HAP-1 (cell line): ENCODE data around the gene EXD2.
"Not testable (repeated sequence)": the region's sequence is repeated elsewhere in the genome, so short reads cannot be mapped to it uniquely, and the experiment has no call there.

Experiments used
- DNase-seq, 2 experiments: peaks; one replicate each; pipeline ENCODE4 v3.0.0-alpha.2; 2016 to 2020; ENCODE audit warnings: low spot score in 2 of 2
- H3K27me3 ChIP-seq: fragments of 250-450 bp; sonication (Bioruptor Pico); 2 replicates; pipeline ENCODE4 v1.5.1; 2020; ENCODE audit warnings: low read depth, mild to moderate bottlenecking, moderate library complexity
- H3K36me3 ChIP-seq: fragments of 250-450 bp; sonication (Bioruptor Pico); replicated peaks from 2 replicates; pipeline ENCODE4 v1.5.1; 2020; ENCODE audit warnings: mild to moderate bottlenecking
- H3K4me1 ChIP-seq: fragments of 250-450 bp; sonication (Bioruptor Pico); 2 replicates; pipeline ENCODE4 v1.5.1; 2020; ENCODE audit warnings: mild to moderate bottlenecking
- H3K4me3 ChIP-seq: fragments of 250-450 bp; sonication (Bioruptor Pico); 2 replicates; pipeline ENCODE4 v1.5.1; 2020; ENCODE audit warnings: mild to moderate bottlenecking, moderate library complexity
- H3K9me3 ChIP-seq: fragments of 250-450 bp; sonication (Bioruptor Pico); 2 replicates; pipeline ENCODE4 v1.5.1; 2020; ENCODE audit warnings: mild to moderate bottlenecking, moderate library complexity
- in situ Hi-C: fragments of 300-500 bp; cut with MboI; formaldehyde crosslinking; loops from 3 replicates; pipeline ENCODE4 v1.14.3; 2020; ENCODE audit warnings: low sequenced_read_pairs, inconsistent platforms, mixed read lengths

Gene EXD2

GRCh38 chr14:69161590-69161989 lies 29.7 kb upstream of the EXD2 start:
- no peak overlapping the region for H3K4me3 ChIP-seq
- no peaks in the 10 kb centered on the region for H3K36me3 ChIP-seq
- no peaks in the 10 kb centered on the region for H3K9me3 ChIP-seq
- no peak for DNase-seq
- H3K27me3 ChIP-seq = peaks cover 7% of the 10 kb centered on the region
- in situ Hi-C loops = no loop called here
- no peaks in the 10 kb centered on the region for H3K4me1 ChIP-seq

- H3K4me1 ChIP-seq, in situ Hi-C loops, H3K36me3 ChIP-seq, H3K27me3 ChIP-seq, DNase-seq, H3K4me3 ChIP-seq, H3K9me3 ChIP-seq: not testable (repeated sequence)
Measured at GRCh38 chr14:69165787-69166186, 25.5 kb upstream of the EXD2 start.

GRCh38 chr14:69170839-69171238 lies 20.5 kb upstream of the EXD2 start:
- H3K4me3 ChIP-seq = no peak overlapping the region

DNA sequence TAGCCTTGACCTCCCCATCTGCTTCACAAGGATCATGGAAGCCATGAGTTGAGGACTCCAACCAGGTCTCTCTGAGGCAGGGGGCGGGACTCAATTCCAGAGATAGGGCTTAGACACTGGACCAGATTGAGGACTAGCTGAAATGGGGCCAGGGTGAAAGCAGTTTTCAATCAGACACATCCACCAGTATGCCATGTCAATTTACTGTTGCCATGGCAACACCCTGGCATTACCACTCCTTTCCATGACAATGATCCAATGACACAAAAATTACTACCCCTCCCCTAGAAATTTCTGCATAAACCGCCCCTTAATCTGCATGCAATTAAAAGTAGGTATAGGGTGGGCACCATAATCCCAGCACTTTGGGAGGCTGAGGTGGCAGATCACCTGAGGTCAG lies 19.7 kb upstream of the EXD2 start:
- H3K4me1 ChIP-seq = no peaks in the 10 kb centered on the region
- DNase-seq = no peak
- in situ Hi-C loops = no loop called here
- H3K36me3 ChIP-seq = no peaks in the 10 kb centered on the region
- H3K9me3 ChIP-seq = no peaks in the 10 kb centered on the region
- peaks cover 18% of the 10 kb centered on the region for H3K27me3 ChIP-seq
- H3K4me3 ChIP-seq = no peak overlapping the region

More at GRCh38 chr14:69170839-69171238, 20.5 kb upstream of the EXD2 start:
- H3K9me3 ChIP-seq = no peaks in the 10 kb centered on the region
- H3K27me3 ChIP-seq = peaks cover 13% of the 10 kb centered on the region
- no peaks in the 10 kb centered on the region for H3K4me1 ChIP-seq
- in situ Hi-C loops = no loop called here
- DNase-seq = no peak
- no peaks in the 10 kb centered on the region for H3K36me3 ChIP-seq

DNA sequence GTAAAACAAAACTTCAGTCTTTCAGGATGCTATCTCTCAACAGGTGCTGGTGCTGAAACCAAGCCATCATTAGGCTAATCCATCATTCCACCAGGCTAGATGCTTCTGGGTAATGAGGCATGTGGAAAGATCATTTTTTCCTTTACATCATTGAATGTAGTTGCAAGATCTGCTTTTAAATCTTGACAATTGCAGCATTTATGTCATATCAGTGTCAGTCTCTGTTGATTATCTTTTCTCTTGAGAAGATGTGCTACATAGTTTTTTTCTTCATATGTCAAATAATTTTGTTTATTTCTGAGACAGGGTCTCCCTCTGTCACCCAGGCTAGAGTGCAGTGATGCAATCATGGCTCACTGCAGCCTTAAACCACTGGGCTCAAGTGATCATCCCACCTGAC lies 16.2 kb upstream of the EXD2 start:
- Histone ChIP-seq H3K36me3 (no peaks in the 10 kb centered on the region), H3K4me1 (no peaks in the 10 kb centered on the region), H3K9me3 (no peaks in the 10 kb centered on the region), H3K27me3 (peaks cover 25% of the 10 kb centered on the region), H3K4me3 (no peak overlapping the region)
- DNase-seq = no peak
- in situ Hi-C loops = no loop called here

DNA sequence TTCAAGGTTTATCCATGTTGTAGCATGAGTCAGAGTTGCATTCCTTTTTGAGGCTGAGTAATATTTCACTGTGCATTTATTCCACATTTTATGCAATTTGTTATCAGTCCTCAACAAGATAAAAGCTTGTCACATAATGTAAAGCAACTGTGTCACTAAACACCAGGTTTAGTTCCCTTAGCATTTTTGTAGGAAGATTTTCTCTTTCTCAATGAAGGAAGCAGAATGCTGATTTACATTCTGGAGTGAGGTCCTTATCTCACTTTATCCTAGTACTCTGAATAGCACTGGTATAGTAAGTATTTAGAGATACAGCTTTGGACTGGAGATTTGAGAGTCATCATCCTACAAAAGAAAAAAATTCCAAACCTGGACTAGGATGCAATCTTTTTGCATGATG lies 9.8 kb upstream of the EXD2 start:
- in situ Hi-C loops = no loop called here
- Histone ChIP-seq H3K4me1 (no peaks in the 10 kb centered on the region), H3K9me3 (no peaks in the 10 kb centered on the region), H3K36me3 (no peaks in the 10 kb centered on the region), H3K27me3 (peaks cover 47% of the 10 kb centered on the region), H3K4me3 (no peak overlapping the region)
- DNase-seq = no peak

DNA sequence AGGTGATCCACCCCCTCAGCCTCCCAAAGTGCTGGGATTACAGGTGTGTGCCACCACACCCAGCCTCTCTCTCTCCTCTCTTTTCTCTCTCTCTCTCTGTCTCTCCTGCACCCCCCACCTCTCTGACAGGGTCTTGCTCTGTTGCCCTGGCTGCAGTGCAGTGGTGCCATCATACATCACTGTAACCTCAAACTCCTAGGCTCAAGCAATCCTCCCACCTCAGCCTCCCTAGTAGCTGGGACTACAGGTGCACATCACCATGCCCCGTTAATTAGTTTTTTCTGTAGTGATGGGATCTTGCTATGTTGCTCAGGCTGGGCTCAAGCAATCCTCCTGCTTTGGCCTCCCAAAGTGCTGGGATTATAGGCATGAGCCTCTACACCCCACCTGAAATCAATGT lies 8.7 kb upstream of the EXD2 start:
- peaks cover 50% of the 10 kb centered on the region for H3K27me3 ChIP-seq
- H3K4me3 ChIP-seq, H3K9me3 ChIP-seq, in situ Hi-C loops, DNase-seq, H3K36me3 ChIP-seq, H3K4me1 ChIP-seq: not testable (repeated sequence)

DNA sequence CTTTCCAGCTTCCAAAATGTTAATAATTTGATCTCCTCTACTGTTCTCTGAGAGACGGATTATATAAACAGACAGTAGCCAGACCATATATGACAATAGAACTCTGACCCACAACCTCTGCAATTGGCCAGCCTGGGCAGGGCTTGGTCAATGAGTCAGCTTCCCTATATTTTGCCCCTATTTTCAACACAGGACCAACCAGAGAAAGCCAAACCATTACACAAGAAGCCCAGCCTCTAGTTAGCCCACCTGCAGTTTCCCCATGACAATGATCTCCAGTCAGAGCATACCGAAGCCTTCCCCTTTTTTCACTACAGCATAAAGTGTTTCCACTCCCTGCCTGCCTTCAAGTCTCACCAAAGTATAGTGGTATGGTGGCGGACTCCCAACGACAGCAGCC lies 7.6 kb upstream of the EXD2 start:
- in situ Hi-C loops = no loop called here
- Histone ChIP-seq H3K27me3 (peaks cover 62% of the 10 kb centered on the region), H3K4me1 (no peaks in the 10 kb centered on the region), H3K9me3 (no peaks in the 10 kb centered on the region), H3K4me3 (no peak overlapping the region), H3K36me3 (no peaks in the 10 kb centered on the region)
- no peak for DNase-seq

DNA sequence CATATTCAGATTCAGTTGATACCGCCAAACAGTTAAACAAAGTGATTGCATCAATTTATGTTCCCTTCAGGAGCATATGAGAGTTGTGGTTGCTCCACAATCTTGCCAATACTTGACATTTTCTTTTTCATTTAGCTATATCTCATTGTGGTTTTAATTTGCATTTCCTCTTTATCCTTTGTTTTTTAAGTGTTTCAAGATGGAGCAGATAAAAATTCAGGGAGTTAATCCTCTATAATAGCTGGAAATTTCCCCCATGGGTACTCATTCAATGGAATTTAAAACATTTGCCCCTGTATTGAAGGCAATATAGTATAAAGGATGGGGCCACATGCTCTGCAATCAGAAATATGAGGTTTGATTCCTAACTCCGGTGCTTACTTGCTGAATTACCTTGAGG lies 1.1 kb upstream of the EXD2 start:
- Histone ChIP-seq H3K36me3 (no peaks in the 10 kb centered on the region), H3K27me3 (peaks cover 25% of the 10 kb centered on the region), H3K4me1 (peaks cover 16% of the 10 kb centered on the region), H3K9me3 (no peaks in the 10 kb centered on the region), H3K4me3 (no peak overlapping the region)
- peak in 1 of 2 experiments; percentile 62 for DNase-seq
- in situ Hi-C loops = no loop called here

DNA sequence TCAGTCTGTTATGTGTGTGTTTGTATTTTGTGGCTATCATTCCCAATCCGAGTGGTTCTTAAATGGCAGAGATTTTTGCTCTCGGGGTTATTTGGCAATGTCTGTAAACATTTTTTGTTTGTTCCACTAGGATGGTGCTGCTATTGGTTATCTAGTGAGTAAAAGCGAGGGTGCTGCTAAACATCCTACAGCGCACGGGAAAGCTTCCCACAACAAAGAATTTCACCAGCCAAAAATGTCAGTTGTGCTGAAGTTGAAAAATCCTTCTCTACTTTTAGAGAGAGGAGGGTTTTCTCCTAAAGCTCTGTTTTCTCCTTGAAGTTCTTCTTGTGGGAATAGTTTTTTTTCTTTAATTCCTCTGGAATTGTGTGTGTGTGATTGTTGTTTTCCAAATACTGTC lies 2.4 kb downstream of the EXD2 start:
- Histone ChIP-seq H3K4me1 (peaks cover 16% of the 10 kb centered on the region), H3K9me3 (no peaks in the 10 kb centered on the region), H3K4me3 (no peak overlapping the region), H3K36me3 (no peaks in the 10 kb centered on the region), H3K27me3 (peaks cover 4% of the 10 kb centered on the region)
- no peak for DNase-seq
- in situ Hi-C loops = no loop called here

DNA sequence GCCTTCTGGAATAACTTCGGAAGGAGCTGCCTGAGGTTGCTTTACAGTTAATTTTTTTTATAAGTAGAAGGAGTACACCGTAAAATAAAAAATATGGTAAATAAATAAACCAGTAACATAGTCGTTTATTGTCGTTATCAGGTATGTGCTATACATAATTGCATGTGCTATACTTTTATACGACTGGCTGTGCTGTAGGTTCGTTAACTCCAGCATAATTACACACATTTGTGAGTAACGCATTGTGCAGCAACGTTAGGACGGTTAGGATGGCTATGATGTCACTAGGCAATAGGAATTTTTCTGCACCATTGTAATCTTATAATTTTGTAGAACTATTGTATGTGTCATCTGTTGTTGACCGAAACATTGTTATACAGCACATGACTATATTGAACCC lies 8.5 kb downstream of the EXD2 start:
- no peaks in the 10 kb centered on the region for H3K27me3 ChIP-seq
- in situ Hi-C loops = no loop called here

GRCh38 chr14:69204753-69205152 lies 13.5 kb downstream of the EXD2 start:
- DNase-seq = no peak
- in situ Hi-C loops = no loop called here

More for the DNA sequence above, 8.5 kb downstream of the EXD2 start:
- Histone ChIP-seq H3K36me3 (no peaks in the 10 kb centered on the region), H3K4me1 (no peaks in the 10 kb centered on the region), H3K4me3 (no peak overlapping the region), H3K9me3 (no peaks in the 10 kb centered on the region)
- no peak for DNase-seq

GRCh38 chr14:69207435-69208041 lies 16.2 kb downstream of the EXD2 start:
- Histone ChIP-seq H3K4me1 (peaks cover 4% of the 10 kb centered on the region; the same call in 1 of the 2 replicates), H3K9me3 (no peaks in the 10 kb centered on the region), H3K27me3 (no peaks in the 10 kb centered on the region), H3K4me3 (no peak overlapping the region), H3K36me3 (0 out of 2 replicates have a peak, but pooled peaks cover 6% of the 10 kb centered on the region)
- no peak for DNase-seq
- in situ Hi-C loops = no loop called here

More at GRCh38 chr14:69204753-69205152, 13.5 kb downstream of the EXD2 start:
- no peaks in the 10 kb centered on the region for H3K27me3 ChIP-seq
- H3K36me3 ChIP-seq = 0 out of 2 replicates have a peak, but pooled peaks cover under 1% of the 10 kb centered on the region
- H3K4me1 ChIP-seq = peaks cover 4% of the 10 kb centered on the region; the same call in 1 of the 2 replicates
- no peaks in the 10 kb centered on the region for H3K9me3 ChIP-seq
- no peak overlapping the region for H3K4me3 ChIP-seq

GRCh38 chr14:69208666-69209065 lies 17.4 kb downstream of the EXD2 start:
- Histone ChIP-seq H3K27me3 (no peaks in the 10 kb centered on the region), H3K4me3 (no peak overlapping the region)

GRCh38 chr14:69214393-69214792 lies 23.1 kb downstream of the EXD2 start:
- in situ Hi-C loops = no loop called here
- Histone ChIP-seq H3K27me3 (no peaks in the 10 kb centered on the region), H3K36me3 (0 out of 2 replicates have a peak, but pooled peaks cover 6% of the 10 kb centered on the region), H3K9me3 (no peaks in the 10 kb centered on the region), H3K4me3 (no peak overlapping the region), H3K4me1 (no peaks in the 10 kb centered on the region)
- no peak for DNase-seq

More at GRCh38 chr14:69208666-69209065, 17.4 kb downstream of the EXD2 start:
- no peak for DNase-seq
- in situ Hi-C loops = no loop called here
- Histone ChIP-seq H3K9me3 (no peaks in the 10 kb centered on the region), H3K4me1 (peaks cover 4% of the 10 kb centered on the region; the same call in 1 of the 2 replicates), H3K36me3 (0 out of 2 replicates have a peak, but pooled peaks cover 6% of the 10 kb centered on the region)
